H9 (cell line): ENCODE data around the gene SFMBT2. TPM values are rescaled to one million over a fixed set of nuclear protein-coding genes. Genes with fewer than 3 reads are reported as not detected.

Experiments used
- DNase-seq: peaks from one replicate; pipeline ENCODE4 v3.0.0-alpha.2; 2017
- H2AFZ ChIP-seq: one replicate; pipeline ENCODE4 v1.6.1; 2013; ENCODE audit warnings: mild to moderate bottlenecking, low read length, control low read depth, moderate library complexity
- H2AK5ac ChIP-seq: 2 replicates; pipeline ENCODE4 v1.6.1; 2013; ENCODE audit warnings: low read length, control low read depth, mixed read lengths; ENCODE audit not compliant: insufficient read length
- H2BK120ac ChIP-seq: one replicate; pipeline ENCODE4 v1.6.1; 2013; ENCODE audit warnings: low read depth, mild to moderate bottlenecking, low read length, control low read depth, inconsistent platforms; ENCODE audit not compliant: poor library complexity, severe bottlenecking
- H2BK12ac ChIP-seq: 2 replicates; pipeline ENCODE4 v1.6.1; 2013; ENCODE audit warnings: low read length, control low read depth, mixed read lengths, low read depth; ENCODE audit not compliant: insufficient read length
- H2BK15ac ChIP-seq: 2 replicates; pipeline ENCODE4 v1.6.1; 2013; ENCODE audit warnings: low read depth, low read length, control low read depth
- H2BK20ac ChIP-seq: one replicate; pipeline ENCODE4 v1.6.1; 2013; ENCODE audit warnings: low read depth, mild to moderate bottlenecking, low read length, control low read depth, inconsistent platforms; ENCODE audit not compliant: poor library complexity, severe bottlenecking
- H2BK5ac ChIP-seq: 2 replicates; pipeline ENCODE4 v1.6.1; 2013; ENCODE audit warnings: low read length, control low read depth, mixed read lengths; ENCODE audit not compliant: insufficient read length
- H3K14ac ChIP-seq: 2 replicates; pipeline ENCODE4 v1.6.1; 2013; ENCODE audit warnings: low read length, control low read depth; ENCODE audit not compliant: insufficient read depth
- H3K18ac ChIP-seq: 2 replicates; pipeline ENCODE4 v1.6.1; 2013; ENCODE audit warnings: low read depth, mild to moderate bottlenecking, mixed read lengths, low read length, control low read depth; ENCODE audit not compliant: insufficient read length
- H3K23ac ChIP-seq: 2 replicates; pipeline ENCODE4 v1.6.1; 2013; ENCODE audit warnings: low read length, control low read depth, mixed read lengths, low read depth; ENCODE audit not compliant: insufficient read length
- H3K23me2 ChIP-seq: 2 replicates; pipeline ENCODE4 v1.6.1; 2013; ENCODE audit warnings: low read depth, mild to moderate bottlenecking, mixed read lengths, low read length, control low read depth; ENCODE audit not compliant: insufficient read length, poor library complexity, severe bottlenecking
- H3K27ac ChIP-seq: 2 replicates; pipeline ENCODE4 v1.5.1; 2013; ENCODE audit warnings: low read length, control low read depth, mixed read lengths, low read depth; ENCODE audit not compliant: insufficient read length
- H3K27me3 ChIP-seq: 2 replicates; pipeline ENCODE4 v1.6.1; 2013; ENCODE audit warnings: low read length, control low read depth, inconsistent platforms; ENCODE audit not compliant: insufficient read depth
- H3K4ac ChIP-seq: 2 replicates; pipeline ENCODE4 v1.6.1; 2013; ENCODE audit warnings: low read depth, mild to moderate bottlenecking, control low read depth, inconsistent platforms, low read length, moderate library complexity
- H3K4me1 ChIP-seq: 2 replicates; pipeline ENCODE4 v1.6.1; 2013; ENCODE audit warnings: low read length, control low read depth, inconsistent platforms; ENCODE audit not compliant: insufficient read depth
- H3K4me2 ChIP-seq: 2 replicates; pipeline ENCODE4 v1.6.1; 2013; ENCODE audit warnings: low read length, control low read depth, mixed read lengths; ENCODE audit not compliant: insufficient read length, insufficient read depth
- H3K56ac ChIP-seq: 2 replicates; pipeline ENCODE4 v1.6.1; 2013; ENCODE audit warnings: low read depth, mild to moderate bottlenecking, mixed read lengths, low read length, control low read depth; ENCODE audit not compliant: insufficient read length
- H3K79me1 ChIP-seq: 2 replicates; pipeline ENCODE4 v1.6.1; 2013; ENCODE audit warnings: low read depth, mild to moderate bottlenecking, moderate library complexity, low read length, control low read depth, inconsistent platforms; ENCODE audit not compliant: insufficient read depth, poor library complexity, severe bottlenecking
- H3K79me2 ChIP-seq: 2 replicates; pipeline ENCODE4 v1.6.1; 2013; ENCODE audit warnings: low read length, control low read depth, inconsistent platforms; ENCODE audit not compliant: insufficient read depth
- H3K9ac ChIP-seq: 2 replicates; pipeline ENCODE4 v1.6.1; 2013; ENCODE audit warnings: low read length, control low read depth, mixed read lengths; ENCODE audit not compliant: insufficient read length; ENCODE audit errors: extremely low read depth
- H3K9me3 ChIP-seq: one replicate; pipeline ENCODE4 v1.6.1; 2013; ENCODE audit warnings: low read depth, low read length, inconsistent platforms; ENCODE audit not compliant: control insufficient read depth
- H3T11ph ChIP-seq: one replicate; pipeline ENCODE4 v1.6.1; 2013; ENCODE audit warnings: mild to moderate bottlenecking, low read length, control low read depth, inconsistent platforms
- H4K20me1 ChIP-seq: one replicate; pipeline ENCODE4 v1.6.1; 2013; ENCODE audit not compliant: control insufficient read depth, insufficient read length, insufficient read depth
- H4K5ac ChIP-seq: 2 replicates; pipeline ENCODE4 v1.6.1; 2013; ENCODE audit warnings: low read depth, mild to moderate bottlenecking, mixed read lengths, low read length, control low read depth; ENCODE audit not compliant: insufficient read length
- H4K8ac ChIP-seq: replicated peaks from 2 replicates; pipeline ENCODE4 v1.6.1; 2013; ENCODE audit warnings: low read length, control low read depth, mixed read lengths, low read depth; ENCODE audit not compliant: insufficient read length
- H4K91ac ChIP-seq: 2 replicates; pipeline ENCODE4 v1.6.1; 2013; ENCODE audit warnings: low read depth, mild to moderate bottlenecking, moderate library complexity, mixed read lengths, low read length, control low read depth; ENCODE audit not compliant: insufficient read length
- H3K27ac Mint-ChIP-seq, 3 experiments: 2 replicates in 2 of 3; 3 replicates in 1 of 3; pipeline ENCODE4 v1.8.0; 2020 to 2021; ENCODE audit warnings: mixed read lengths in 3 of 3, mild to moderate bottlenecking in 1 of 3, moderate library complexity in 1 of 3
- H3K27me3 Mint-ChIP-seq: 2 replicates; pipeline ENCODE4 v1.8.0; 2021; ENCODE audit warnings: low read depth, mild to moderate bottlenecking, moderate library complexity, mixed read lengths
- H3K36me3 Mint-ChIP-seq, 3 experiments: 2 replicates in 2 of 3; 3 replicates in 1 of 3; pipeline ENCODE4 v1.8.0; 2020 to 2021; ENCODE audit warnings: low read depth in 3 of 3, mixed read lengths in 3 of 3; ENCODE audit not compliant: insufficient read depth in 1 of 3
- H3K4me1 Mint-ChIP-seq, 2 experiments: 2 replicates each; pipeline ENCODE4 v1.8.0; 2020; ENCODE audit warnings: mixed read lengths in 2 of 2
- H3K4me3 Mint-ChIP-seq, 2 experiments: 2 replicates in 1 of 2; 3 replicates in 1 of 2; pipeline ENCODE4 v1.8.0; 2020 to 2021; ENCODE audit warnings: mild to moderate bottlenecking in 2 of 2, mixed read lengths in 2 of 2, moderate library complexity in 1 of 2
- H3K9me3 Mint-ChIP-seq, 2 experiments: 2 replicates in 1 of 2; 3 replicates in 1 of 2; pipeline ENCODE4 v1.8.0; 2020; ENCODE audit warnings: mild to moderate bottlenecking in 2 of 2, mixed read lengths in 2 of 2, moderate library complexity in 1 of 2
- CTCF ChIP-seq: fragments of 200-600 bp; sonication (generic); conservative IDR thresholded peaks from 3 replicates; pipeline ENCODE4 v1.8.0; 2021; ENCODE audit warnings: antibody characterized with exemption, mild to moderate bottlenecking
- WGBS: extraction: QIAGEN DNeasy Blood & Tissue Kit; methylation state at CpG from one replicate; pipeline ENCODE4 v1.1.7; 2013; ENCODE audit warnings: missing lambda C conversion rate, low lambda C conversion rate, mixed read lengths; ENCODE audit not compliant: insufficient read length; ENCODE audit errors: extremely low coverage; 5-methylcytosine and 5-hydroxymethylcytosine counted together
- total RNA-seq: library from RNA; stranded (reverse); gene quantifications from 2 replicates; pipeline ENCODE4 v1.2.1, GENCODE V29; 2021

SFMBT2 gene
- total RNA-seq, 1 experiment from 2014 or later: 5.3 TPM

- Histone ChIP-seq H3T11ph (no peak overlapping the region), H3K18ac (no peak overlapping the region), H3K79me1 (no peaks in the 10 kb centered on the region), H2BK20ac (no peak overlapping the region), H4K8ac (no peak overlapping the region), H3K79me2 (no peaks in the 10 kb centered on the region), H2BK15ac (no peak overlapping the region), H3K23me2 (no peaks in the 10 kb centered on the region), H3K56ac (no peak overlapping the region), H3K27me3 (no peaks in the 10 kb centered on the region), H3K14ac (no peak overlapping the region), H4K5ac (no peak overlapping the region), H4K20me1 (no peaks in the 10 kb centered on the region), H3K23ac (no peak overlapping the region), H3K9ac (no peak overlapping the region), H4K91ac (no peak overlapping the region), H3K9me3 (no peaks in the 10 kb centered on the region), H2AK5ac (no peak overlapping the region), H3K4me1 (no peaks in the 10 kb centered on the region), H3K4ac (no peak overlapping the region), H2BK120ac (no peak overlapping the region), H2BK5ac (no peak overlapping the region), H3K27ac (no peak overlapping the region), H2AFZ (no peak overlapping the region), H3K4me2 (no peak overlapping the region), H2BK12ac (no peak overlapping the region)
- Mint-ChIP-seq H3K4me3 (no peak overlapping the region), H3K4me1 (peaks cover 4 to 9% of the 10 kb centered on the region in 2 experiments; a peak in 2 of 4 replicates), H3K27ac (no peak overlapping the region; a peak in 1 of 7 replicates), H3K9me3 (no peaks in the 10 kb centered on the region), H3K27me3 (no peaks in the 10 kb centered on the region), H3K36me3 (no peaks in the 10 kb centered on the region; a peak in 2 of 7 replicates)
- no peak for DNase-seq
- no CpG with 5 or more reads among the region's 5 CpGs for WGBS
- no peak for TF ChIP-seq CTCF
Observed at GRCh38 chr10:7279303-7279702, 131.5 kb downstream of the SFMBT2 start.
